ENCODE results near the gene DNAJA2. TPM values are rescaled to one million over a fixed set of nuclear protein-coding genes. Genes with fewer than 3 reads are reported as not detected.

DNAJA2 gene
- total RNA-seq, 1 experiment from 2014 or later = 84.7 TPM

Other genes with a start within 250 kb of the DNAJA2 start
- 0.14 TPM in 1 of 2 replicates, not detected in the other for gene MYLK3, start 225.3 kb downstream of the DNAJA2 start, total RNA-seq (2014; rRNA removed; shearing (Covaris generic))
- 10.4 and 11.5 TPM in 2 replicates for gene C16orf87, start 142.5 kb downstream of the DNAJA2 start, total RNA-seq (2014; rRNA removed; shearing (Covaris generic))
- gene GPT2, start 89.3 kb downstream of the DNAJA2 start, total RNA-seq (2014; rRNA removed; shearing (Covaris generic)) = 24.1 and 35.2 TPM in 2 replicates
- gene NETO2, start 170.3 kb upstream of the DNAJA2 start, total RNA-seq (2014; rRNA removed; shearing (Covaris generic)) = 58.7 and 69.8 TPM in 2 replicates

Data from H4 (cell line).